Amniotic epithelial cell (primary cell): ENCODE results near the gene BATF3.

Source experiments
- DNase-seq: peaks from one replicate; pipeline ENCODE4 v3.0.0-alpha.2; 2010; ENCODE audit warnings: low read depth

The BATF3 gene

GRCh38 chr1:212703991-212704564, 4.4 kb upstream of the BATF3 start:
- no peak for DNase-seq

GRCh38 chr1:212702672-212703071, 3.0 kb upstream of the BATF3 start:
- DNase-seq, result no peak

GRCh38 chr1:212701910-212702309, 2.3 kb upstream of the BATF3 start:
- DNase-seq, result peak; percentile 44

- peak; percentile 63 for DNase-seq
These were observed 1.5 kb upstream of the BATF3 start for GRCh38 chr1:212700892-212701819.

- no peak for DNase-seq
These were observed 717 bp upstream of the BATF3 start for GRCh38 chr1:212700223-212700891.

GRCh38 chr1:212699104-212699624, 476 bp downstream of the BATF3 start:
- no peak for DNase-seq

- no peak for DNase-seq
These were observed 1.1 kb downstream of the BATF3 start for GRCh38 chr1:212698467-212699103.

- no peak for DNase-seq
These were observed 2.8 kb downstream of the BATF3 start for GRCh38 chr1:212696721-212697331.

GRCh38 chr1:212692774-212693644, 6.6 kb downstream of the BATF3 start:
- DNase-seq, result no peak

GRCh38 chr1:212691561-212692071, 8.0 kb downstream of the BATF3 start:
- DNase-seq, result no peak

GRCh38 chr1:212690816-212691403, 8.7 kb downstream of the BATF3 start:
- DNase-seq, result no peak

- DNase-seq, result no peak
These were observed 9.7 kb downstream of the BATF3 start for GRCh38 chr1:212689758-212690529.

- peak; percentile 36 for DNase-seq
These were observed 10.4 kb downstream of the BATF3 start for GRCh38 chr1:212689196-212689725.

GRCh38 chr1:212688341-212689047, 11.1 kb downstream of the BATF3 start:
- DNase-seq, result peak; percentile 97

- DNase-seq, result no peak
These were observed 11.8 kb downstream of the BATF3 start for GRCh38 chr1:212687811-212688210.

- DNase-seq, result no peak
These were observed 13.0 kb downstream of the BATF3 start for GRCh38 chr1:212686591-212686990.

- DNase-seq, result no peak
These were observed 13.6 kb downstream of the BATF3 start for GRCh38 chr1:212686069-212686468.

- DNase-seq, result no peak
These were observed 14.2 kb downstream of the BATF3 start for GRCh38 chr1:212685429-212685828.
